ENCODE data around the gene CKAP4. TPM values are rescaled to one million over a fixed set of nuclear protein-coding genes. Genes with fewer than 3 reads are reported as not detected.

CKAP4 gene
- total RNA-seq, 1 experiment from 2014 or later, result 162 TPM

DNA sequence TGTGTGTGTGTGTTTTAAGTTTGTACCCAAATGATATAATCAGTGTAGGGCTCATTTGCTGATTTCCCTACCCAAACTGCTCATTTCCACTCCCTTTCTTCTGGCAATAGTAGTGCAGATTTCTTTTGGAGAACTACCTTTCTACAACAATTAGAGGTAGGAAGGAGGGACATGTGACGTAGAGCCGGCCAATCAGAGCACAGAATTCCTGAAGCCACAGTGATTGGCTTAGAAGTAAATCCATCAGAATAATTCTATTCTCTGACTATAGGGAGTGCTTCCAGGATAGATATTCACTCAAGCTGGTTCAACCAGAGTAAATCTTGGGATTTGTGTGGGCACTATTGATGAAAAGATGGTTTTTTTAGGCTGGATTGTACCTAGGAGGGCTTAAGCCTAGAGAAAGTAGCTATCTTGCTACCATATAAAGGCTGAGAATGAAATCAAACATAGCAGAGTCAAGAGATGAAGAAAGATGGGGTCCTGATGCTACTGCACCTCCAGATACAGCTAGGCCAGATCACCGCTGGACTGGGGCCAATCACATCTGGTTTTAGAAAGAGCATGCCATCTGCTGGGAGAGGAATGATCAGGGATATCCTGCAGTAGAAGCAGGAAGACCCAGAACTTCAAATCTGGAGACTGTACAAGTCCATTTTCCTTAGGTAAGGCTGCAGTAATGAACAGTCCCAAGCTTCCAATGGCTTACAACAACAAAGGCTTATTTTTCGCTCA is 55.0 kb downstream of the CKAP4 start:
- no peak overlapping the region for H3K4me3 ChIP-seq
- no peak for DNase-seq (ENCODE audit: low read depth in 1 of 2, low spot score in 2 of 2)
- H3K9me3 ChIP-seq (replicated peaks), result no peaks in the 10 kb centered on the region
- no peak overlapping the region for H3K27ac ChIP-seq
- H3K36me3 ChIP-seq, result no peaks in the 10 kb centered on the region
- no peaks in the 10 kb centered on the region for H3K27me3 ChIP-seq (replicated peaks)
- H3K4me1 ChIP-seq (replicated peaks), result no peaks in the 10 kb centered on the region

DNA sequence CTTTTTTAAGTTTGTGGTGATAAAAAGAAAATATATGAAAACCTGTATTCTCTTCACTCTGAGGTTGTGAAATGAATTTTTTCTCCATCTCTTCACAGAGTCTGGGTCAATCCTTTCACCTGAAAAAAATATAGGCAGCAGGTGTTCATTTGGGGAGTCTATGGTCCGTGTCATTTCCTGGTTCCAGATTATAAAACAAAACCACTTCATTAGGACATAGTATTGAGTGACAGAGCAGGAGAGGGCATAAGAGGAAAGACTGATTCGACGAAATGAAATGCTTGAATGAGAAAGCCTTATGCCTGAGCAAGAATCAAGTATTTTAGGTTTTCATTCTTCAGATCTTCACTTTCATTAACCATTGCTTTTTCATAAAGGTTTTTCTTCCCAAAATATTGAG is 57.2 kb downstream of the CKAP4 start:
- no peaks in the 10 kb centered on the region for H3K27me3 ChIP-seq (replicated peaks)
- no peaks in the 10 kb centered on the region for H3K4me1 ChIP-seq (replicated peaks)
- DNase-seq (ENCODE audit: low read depth in 1 of 2, low spot score in 2 of 2), result no peak
- no peak overlapping the region for H3K27ac ChIP-seq
- H3K4me3 ChIP-seq, result no peak overlapping the region
- H3K9me3 ChIP-seq (replicated peaks), result no peaks in the 10 kb centered on the region
- H3K36me3 ChIP-seq, result no peaks in the 10 kb centered on the region

DNA sequence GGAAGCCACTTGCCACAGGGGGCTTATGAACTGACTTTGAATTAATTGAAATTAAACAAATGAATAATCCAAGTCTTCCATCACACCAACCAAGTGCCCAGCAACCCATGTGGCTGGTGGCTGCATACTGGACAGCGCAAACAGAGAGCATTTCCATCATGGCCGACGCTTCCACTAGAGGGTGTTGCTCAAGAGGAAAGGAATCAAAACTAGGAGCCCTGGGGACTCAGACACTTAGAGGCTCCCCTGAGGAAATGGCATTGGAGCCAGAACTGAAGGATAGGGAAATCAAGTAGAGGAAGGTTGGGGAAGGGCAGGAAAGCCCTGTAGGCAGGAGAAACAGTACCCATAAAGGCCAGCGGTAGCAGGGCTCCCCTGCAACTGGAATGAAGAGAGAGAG is 58.5 kb downstream of the CKAP4 start:
- H3K9me3 ChIP-seq (replicated peaks), result no peaks in the 10 kb centered on the region
- no peak for DNase-seq (ENCODE audit: low read depth in 1 of 2, low spot score in 2 of 2)
- H3K4me3 ChIP-seq, result no peak overlapping the region
- H3K27me3 ChIP-seq (replicated peaks), result no peaks in the 10 kb centered on the region
- no peaks in the 10 kb centered on the region for H3K36me3 ChIP-seq
- H3K27ac ChIP-seq, result no peak overlapping the region
- no peaks in the 10 kb centered on the region for H3K4me1 ChIP-seq (replicated peaks)

DNA sequence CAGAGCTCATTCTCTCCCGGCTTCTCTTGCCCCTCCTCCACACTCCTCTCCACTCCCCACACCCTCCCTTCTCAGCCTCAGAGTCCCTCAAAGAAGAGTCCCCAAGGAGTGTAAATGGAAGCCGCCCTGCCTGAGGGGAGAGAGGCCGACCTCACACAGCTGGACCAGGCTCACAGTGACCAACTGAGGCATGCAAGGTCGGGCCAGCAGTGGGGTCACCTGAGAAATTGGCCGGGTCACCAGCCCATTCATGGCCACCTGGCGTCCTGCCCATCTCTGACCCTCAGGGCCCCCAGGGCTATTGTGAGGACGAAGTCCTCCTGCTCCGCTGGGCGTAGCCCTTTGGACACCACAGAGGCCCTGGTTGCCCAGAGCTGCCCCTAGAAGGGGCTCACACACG is 59.6 kb downstream of the CKAP4 start:
- Histone ChIP-seq H3K4me1 (replicated peaks) (no peaks in the 10 kb centered on the region), H3K36me3 (no peaks in the 10 kb centered on the region)

More for the DNA sequence above, 59.6 kb downstream of the CKAP4 start:
- H3K27ac ChIP-seq, result no peak overlapping the region
- no peaks in the 10 kb centered on the region for H3K27me3 ChIP-seq (replicated peaks)
- no peaks in the 10 kb centered on the region for H3K9me3 ChIP-seq (replicated peaks)
- no peak overlapping the region for H3K4me3 ChIP-seq
- no peak for DNase-seq (ENCODE audit: low read depth in 1 of 2, low spot score in 2 of 2)

Other genes with a start within 250 kb of the CKAP4 start
- gene NUAK1, start 109.1 kb downstream of the CKAP4 start, total RNA-seq (2014; rRNA removed; shearing (Covaris generic)), result 48.9 and 60.6 TPM in 2 replicates
- gene TCP11L2, start 54.7 kb upstream of the CKAP4 start, total RNA-seq (2014; rRNA removed; shearing (Covaris generic)), result 0.78 and 1.4 TPM in 2 replicates
- 7.9 and 14.3 TPM in 2 replicates for gene POLR3B, start 109.7 kb upstream of the CKAP4 start, total RNA-seq (2014; rRNA removed; shearing (Covaris generic))

Data from SJSA1 (cell line).